ENCODE measurements around the gene PRKCB. TPM values are rescaled to one million over a fixed set of nuclear protein-coding genes. Genes with fewer than 3 reads are reported as not detected.
A peak's percentile ranks its signal among the peaks of the same experiment; 100 is the strongest.

The PRKCB gene
- polyA plus RNA-seq, 3 donors = 57.4 to 87.4 (median 75.5) TPM

DNA sequence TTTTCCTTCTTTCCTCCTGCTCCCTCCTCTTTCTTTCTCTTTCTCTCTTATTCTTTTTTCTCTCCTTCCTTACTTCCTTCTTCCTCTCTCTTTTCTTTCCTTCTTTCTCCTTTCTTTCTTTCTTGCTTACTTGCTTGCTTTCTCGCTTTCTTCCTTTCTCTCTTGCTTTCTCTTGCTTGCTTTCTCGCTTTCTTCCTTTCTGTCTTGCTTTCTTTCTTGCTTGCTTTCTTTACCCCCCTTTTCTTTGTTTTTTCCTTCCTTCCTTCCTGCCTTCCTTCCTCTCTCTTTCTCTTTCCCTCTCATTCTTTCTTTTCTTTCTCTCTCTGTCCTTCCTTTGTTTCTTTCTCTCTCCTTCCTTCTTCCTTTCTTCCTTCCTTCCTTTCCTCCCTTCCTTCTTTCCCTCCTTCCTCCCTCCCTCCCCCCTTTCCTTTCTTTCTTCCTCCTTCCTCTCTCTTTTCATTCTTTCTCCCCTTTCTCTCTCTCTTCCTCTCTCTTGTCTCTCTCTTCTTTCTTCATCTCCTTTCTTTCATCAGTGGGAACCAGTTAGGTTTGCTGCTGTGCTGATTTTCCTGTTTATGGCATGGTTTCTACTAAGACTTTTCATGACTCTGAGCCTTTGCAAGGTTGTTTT, 277.4 kb downstream of the PRKCB start:
- H3K27me3 Mint-ChIP-seq (ENCODE audit: low read depth in 3 of 3) = peaks cover 0 to 1% (median 0%) of the 10 kb centered on the region in 3 donors
- Histone ChIP-seq H3K27ac (ENCODE audit: low read depth in 1 of 2, low read length in 2 of 2) (no peak overlapping the region), H3K4me1 (ENCODE audit: control insufficient read depth in 1 of 2, insufficient read depth in 2 of 2, low read length in 2 of 2) (no peaks in the 10 kb centered on the region), H3K79me2 (ENCODE audit: insufficient read depth, low read length) (no peaks in the 10 kb centered on the region), H2AFZ (ENCODE audit: insufficient read depth, low read depth, low read length, poor library complexity, severe bottlenecking) (no peak overlapping the region), H3K4me2 (replicated peaks; ENCODE audit: extremely low read depth, low read length, poor library complexity, severe bottlenecking) (no peak overlapping the region), H3K9ac (ENCODE audit: insufficient read depth, low read length, poor library complexity, severe bottlenecking) (no peak overlapping the region), H4K20me1 (ENCODE audit: insufficient read depth, low read length) (peaks cover 42% of the 10 kb centered on the region), H3K36me3 (replicated peaks in 1 of 2; ENCODE audit: control insufficient read depth in 1 of 2, insufficient read depth in 2 of 2, low read length in 2 of 2) (peaks cover 37 to 74% of the 10 kb centered on the region in 2 donors), H3K27me3 (ENCODE audit: control insufficient read depth in 2 of 2, insufficient read depth in 2 of 2, low read length in 2 of 2) (no peaks in the 10 kb centered on the region), H3K4me3 (replicated peaks in 1 of 3; ENCODE audit: low read depth in 2 of 3, low read length in 3 of 3) (no peak overlapping the region), H3K9me3 (replicated peaks in 1 of 2; ENCODE audit: control insufficient read depth in 1 of 2, insufficient read depth in 1 of 2, low read length in 2 of 2) (no peaks in the 10 kb centered on the region)
- H3K9me3 Mint-ChIP-seq = peaks cover 0 to 3% (median 0%) of the 10 kb centered on the region in 7 donors
- peak overlapping the region in 4 of 7 donors; percentile 21 to 64 (median 36) for H3K27ac Mint-ChIP-seq
- intact Hi-C loops (cut with micrococcal nuclease) = no loop called here
- H3K4me3 Mint-ChIP-seq = no peak overlapping the region
- H3K4me1 Mint-ChIP-seq = no peaks in the 10 kb centered on the region
- no peak for DNase-seq
- 100% methylated on average over 2 of the region's 2 CpGs for WGBS (ENCODE audit: insufficient coverage)
- TF ChIP-seq CTCF (IDR thresholded peaks at IDR 0.05) = no peak
- H3K36me3 Mint-ChIP-seq = peaks cover 55 to 70% of the 10 kb centered on the region in 2 donors

DNA sequence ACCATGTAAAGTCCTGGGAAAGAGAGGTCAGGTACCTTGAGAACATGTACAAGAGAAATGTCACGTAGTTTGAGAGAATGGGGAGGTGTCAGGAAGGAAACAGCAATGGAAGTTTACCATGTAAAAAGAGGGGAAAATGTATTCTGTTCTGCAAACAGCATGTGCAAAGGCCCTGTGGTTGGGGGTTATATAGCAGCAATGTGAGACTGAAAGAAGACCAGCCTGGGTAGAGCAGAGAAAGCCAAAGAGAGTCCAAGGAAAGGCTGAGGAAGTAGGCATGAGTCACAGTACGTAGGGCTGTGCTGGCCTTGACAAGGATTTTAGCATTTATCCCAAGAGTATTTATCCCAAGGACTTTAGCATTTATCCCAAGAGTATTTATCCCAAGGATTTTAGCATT, 279.1 kb downstream of the PRKCB start:
- Mint-ChIP-seq H3K9me3 (peaks cover 0 to 3% (median 0%) of the 10 kb centered on the region in 7 donors), H3K36me3 (peaks cover 65 to 87% of the 10 kb centered on the region in 2 donors), H3K27me3 (ENCODE audit: low read depth in 3 of 3) (peaks cover 0 to 2% (median 1%) of the 10 kb centered on the region in 3 donors), H3K27ac (no peak overlapping the region), H3K4me1 (no peaks in the 10 kb centered on the region), H3K4me3 (no peak overlapping the region)
- TF ChIP-seq CTCF (IDR thresholded peaks at IDR 0.05) = no peak
- Histone ChIP-seq H3K9me3 (replicated peaks in 1 of 2; ENCODE audit: control insufficient read depth in 1 of 2, insufficient read depth in 1 of 2, low read length in 2 of 2) (no peaks in the 10 kb centered on the region), H3K4me3 (replicated peaks in 1 of 3; ENCODE audit: low read depth in 2 of 3, low read length in 3 of 3) (no peak overlapping the region), H3K79me2 (ENCODE audit: insufficient read depth, low read length) (no peaks in the 10 kb centered on the region), H3K27ac (ENCODE audit: low read depth in 1 of 2, low read length in 2 of 2) (no peak overlapping the region), H2AFZ (ENCODE audit: insufficient read depth, low read depth, low read length, poor library complexity, severe bottlenecking) (no peak overlapping the region), H3K4me1 (ENCODE audit: control insufficient read depth in 1 of 2, insufficient read depth in 2 of 2, low read length in 2 of 2) (no peaks in the 10 kb centered on the region), H4K20me1 (ENCODE audit: insufficient read depth, low read length) (peaks cover 58% of the 10 kb centered on the region), H3K9ac (ENCODE audit: insufficient read depth, low read length, poor library complexity, severe bottlenecking) (no peak overlapping the region), H3K36me3 (replicated peaks in 1 of 2; ENCODE audit: control insufficient read depth in 1 of 2, insufficient read depth in 2 of 2, low read length in 2 of 2) (peaks cover 44 to 90% of the 10 kb centered on the region in 2 donors), H3K27me3 (ENCODE audit: control insufficient read depth in 2 of 2, insufficient read depth in 2 of 2, low read length in 2 of 2) (no peaks in the 10 kb centered on the region), H3K4me2 (replicated peaks; ENCODE audit: extremely low read depth, low read length, poor library complexity, severe bottlenecking) (no peak overlapping the region)
- no peak for DNase-seq
- 89% methylated on average over 2 of the region's 2 CpGs for WGBS (ENCODE audit: insufficient coverage)
- intact Hi-C loops (cut with micrococcal nuclease) = no loop called here

All from CD14-positive monocyte (primary cell).